A673 (cell line): ENCODE measurements around the gene EIF5A. TPM values are rescaled to one million over a fixed set of nuclear protein-coding genes. Genes with fewer than 3 reads are reported as not detected.

Source experiments
- BruUV-seq: library from RNA; stranded (reverse); fragments of 400-500 nt; replicated peaks from 2 replicates; lab custom pipeline; 2021; lab: Mats Ljungman, UMichigan
- CTCF ChIA-PET: fragments of 300-600 bp; sonication (Branson Sonifier 250); formaldehyde crosslinking; loops from one replicate; lab custom pipeline; 2022; ENCODE audit warnings: antibody characterized with exemption; lab: Charles Lee
- POLR2A ChIA-PET: fragments of 300-600 bp; sonication (Branson Sonifier 250); formaldehyde crosslinking; loops from one replicate; lab custom pipeline; 2022; ENCODE audit warnings: antibody characterized with exemption; ENCODE audit not compliant: low non-redundant PET; lab: Charles Lee
- DNase-seq: peaks from one replicate; pipeline ENCODE4 v3.0.0-alpha.2; 2015; ENCODE audit warnings: low spot score
- H3K27ac ChIP-seq: fragments of 200-600 bp; sonication (generic); 2 replicates; pipeline ENCODE4 v1.5.1; 2016; ENCODE audit warnings: mixed run types, low read depth, mild to moderate bottlenecking, mixed read lengths, antibody characterized with exemption, low read length; ENCODE audit not compliant: poor library complexity, severe bottlenecking
- H3K27me3 ChIP-seq: fragments of 200-600 bp; sonication (generic); replicated peaks from 2 replicates; pipeline ENCODE4 v1.6.1; 2017; ENCODE audit warnings: mixed run types, low read depth, mild to moderate bottlenecking, mixed read lengths, antibody characterized with exemption, low read length; ENCODE audit not compliant: insufficient read depth, poor library complexity
- H3K36me3 ChIP-seq: fragments of 200-600 bp; sonication (generic); 2 replicates; pipeline ENCODE4 v1.6.1; 2016; ENCODE audit warnings: mixed run types, mild to moderate bottlenecking, mixed read lengths, antibody characterized with exemption, low read length; ENCODE audit not compliant: insufficient read depth, poor library complexity, severe bottlenecking
- H3K4me1 ChIP-seq: fragments of 200-600 bp; sonication (generic); 2 replicates; pipeline ENCODE4 v1.6.1; 2017; ENCODE audit warnings: mixed run types, mild to moderate bottlenecking, mixed read lengths, antibody characterized with exemption, low read length; ENCODE audit not compliant: insufficient read depth, poor library complexity, severe bottlenecking
- H3K4me3 ChIP-seq: fragments of 200-600 bp; sonication (generic); 2 replicates; pipeline ENCODE4 v1.5.1; 2016; ENCODE audit warnings: low read depth, mixed run types, mild to moderate bottlenecking, mixed read lengths, low read length; ENCODE audit not compliant: poor library complexity, severe bottlenecking
- H3K9me3 ChIP-seq: fragments of 200-600 bp; sonication (generic); 2 replicates; pipeline ENCODE4 v1.6.1; 2016; ENCODE audit warnings: mixed run types, low read depth, mild to moderate bottlenecking, mixed read lengths, antibody characterized with exemption, low read length; ENCODE audit not compliant: poor library complexity, severe bottlenecking
- EZH2 ChIP-seq: fragments of 200-600 bp; sonication (generic); IDR thresholded peaks from 2 replicates; pipeline ENCODE4 v1.6.1; 2017; ENCODE audit warnings: borderline replicate concordance, low read depth, mild to moderate bottlenecking, mixed read lengths, antibody characterized with exemption, low read length; ENCODE audit not compliant: poor library complexity, severe bottlenecking
- intact Hi-C: fragments of 100-400 bp; cut with micrococcal nuclease; formaldehyde crosslinking; loops from one replicate; pipeline ENCODE4 v1.10.0; 2022; ENCODE audit not compliant: unreplicated experiment
- total RNA-seq: library from RNA; stranded (reverse); gene quantifications from 2 replicates; pipeline ENCODE4 v1.2.3, GENCODE V29; 2021
- TF ChIP-seq, protein P1 (sequence below): fragments of 300-800, 200-600 bp; sonication (generic); conservative IDR thresholded peaks from 2 replicates; pipeline ENCODE4 v1.5.1; 2017; ENCODE audit warnings: low read depth, mild to moderate bottlenecking, antibody characterized with exemption, low read length, moderate library complexity, mixed read lengths

The EIF5A gene
- total RNA-seq, 1 experiment from 2014 or later, result 1,128 TPM

DNA sequence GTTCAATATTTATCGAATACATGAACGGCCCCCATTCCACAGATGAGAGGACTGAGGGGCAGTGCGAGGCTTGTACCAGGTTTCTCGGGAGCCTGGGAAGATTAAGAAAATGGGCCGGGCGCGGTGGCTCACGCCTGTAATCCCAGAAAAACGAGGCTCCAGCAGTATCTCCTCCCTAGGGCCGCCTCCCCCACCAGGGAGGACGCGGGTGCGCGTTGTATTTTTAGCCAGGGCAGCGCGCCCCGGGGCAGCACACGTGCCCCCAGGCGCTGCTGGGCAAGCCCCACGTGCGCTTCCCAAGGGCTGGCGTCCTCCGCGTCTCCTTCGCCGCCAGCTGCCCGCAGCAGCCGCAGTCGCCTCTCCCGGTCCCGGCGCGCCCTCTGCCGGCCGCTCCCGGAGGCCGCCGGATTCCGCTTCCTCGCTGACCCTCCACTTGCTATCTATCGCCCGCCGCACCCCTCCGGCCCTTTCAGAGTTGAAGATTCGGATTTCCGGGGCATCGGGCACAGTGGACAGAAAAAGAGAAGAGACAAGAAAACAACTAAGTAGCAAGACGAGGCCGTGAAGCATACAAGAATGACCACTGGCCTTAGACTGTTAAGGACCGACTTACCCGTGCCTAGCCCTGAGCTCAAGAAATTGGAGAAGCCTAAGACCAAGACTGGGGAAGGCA, 11.1 kb upstream of the EIF5A start:
- intact Hi-C loops, result loop anchor here (1.0 to 5.0 kb wide), 3 partner anchors 15 to 250 kb away; partner anchors contain the start of gene SLC2A4
- POLR2A ChIA-PET, result interaction anchor here (0.6 kb wide), 2 partner anchors 158 to 184 kb away, joined by 3 to 4 read pairs; no protein-coding TSS in a partner anchor
- peak overlapping the region; percentile 24 for H3K4me3 ChIP-seq
- no peak overlapping the region for H3K27ac ChIP-seq
- CTCF ChIA-PET, result interaction anchor here (0.8 to 2.0 kb wide), 8 partner anchors 12 to 250 kb away, joined by 3 to 30 read pairs (median 6); partner anchors contain the start of genes DVL2, NEURL4 and SLC2A4
- no peaks in the 10 kb centered on the region for H3K9me3 ChIP-seq
- no TSS peak for BruUV-seq
- TF ChIP-seq EZH2, result no peak
- TF ChIP-seq, protein P1, sequence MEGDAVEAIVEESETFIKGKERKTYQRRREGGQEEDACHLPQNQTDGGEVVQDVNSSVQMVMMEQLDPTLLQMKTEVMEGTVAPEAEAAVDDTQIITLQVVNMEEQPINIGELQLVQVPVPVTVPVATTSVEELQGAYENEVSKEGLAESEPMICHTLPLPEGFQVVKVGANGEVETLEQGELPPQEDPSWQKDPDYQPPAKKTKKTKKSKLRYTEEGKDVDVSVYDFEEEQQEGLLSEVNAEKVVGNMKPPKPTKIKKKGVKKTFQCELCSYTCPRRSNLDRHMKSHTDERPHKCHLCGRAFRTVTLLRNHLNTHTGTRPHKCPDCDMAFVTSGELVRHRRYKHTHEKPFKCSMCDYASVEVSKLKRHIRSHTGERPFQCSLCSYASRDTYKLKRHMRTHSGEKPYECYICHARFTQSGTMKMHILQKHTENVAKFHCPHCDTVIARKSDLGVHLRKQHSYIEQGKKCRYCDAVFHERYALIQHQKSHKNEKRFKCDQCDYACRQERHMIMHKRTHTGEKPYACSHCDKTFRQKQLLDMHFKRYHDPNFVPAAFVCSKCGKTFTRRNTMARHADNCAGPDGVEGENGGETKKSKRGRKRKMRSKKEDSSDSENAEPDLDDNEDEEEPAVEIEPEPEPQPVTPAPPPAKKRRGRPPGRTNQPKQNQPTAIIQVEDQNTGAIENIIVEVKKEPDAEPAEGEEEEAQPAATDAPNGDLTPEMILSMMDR, result peak; percentile 94
- no peaks in the 10 kb centered on the region for H3K36me3 ChIP-seq
- peaks cover 22% of the 10 kb centered on the region for H3K4me1 ChIP-seq
- no peaks in the 10 kb centered on the region for H3K27me3 ChIP-seq
- peak; percentile 85 for DNase-seq

DNA sequence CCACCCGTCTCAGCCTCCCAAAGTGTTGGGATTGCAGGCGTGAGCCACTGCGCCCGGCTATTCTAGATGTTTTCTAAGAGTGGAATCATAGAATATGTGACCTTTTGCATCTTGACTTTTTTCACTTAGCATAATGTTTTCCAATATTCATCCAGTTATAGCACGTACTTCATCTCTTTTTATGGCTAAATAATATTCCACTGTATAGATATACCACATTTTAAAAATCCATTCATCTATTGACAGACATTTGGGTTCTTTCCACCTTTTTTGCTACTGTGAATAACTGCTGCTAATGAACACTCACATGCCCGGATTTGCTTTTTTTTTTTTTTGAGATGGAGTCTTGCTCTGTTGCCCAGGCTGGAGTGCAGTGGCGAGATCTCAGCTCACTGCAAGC, 3.2 kb upstream of the EIF5A start:
- H3K27me3 ChIP-seq, result no peaks in the 10 kb centered on the region
- DNase-seq, result no peak
- ChIA-PET POLR2A (interaction anchor here (0.7 kb wide), 1 partner anchor 61 kb away, joined by 10 read pairs; no protein-coding TSS in a partner anchor), CTCF (no interaction called here)
- no peak overlapping the region for H3K27ac ChIP-seq
- H3K36me3 ChIP-seq, result peaks cover under 1% of the 10 kb centered on the region
- no peak overlapping the region for H3K4me3 ChIP-seq
- no peaks in the 10 kb centered on the region for H3K9me3 ChIP-seq
- BruUV-seq, result no TSS peak
- H3K4me1 ChIP-seq, result peaks cover 3% of the 10 kb centered on the region
- no peak for TF ChIP-seq EZH2
- TF ChIP-seq, protein P1, result no peak
- intact Hi-C loops, result no loop called here

DNA sequence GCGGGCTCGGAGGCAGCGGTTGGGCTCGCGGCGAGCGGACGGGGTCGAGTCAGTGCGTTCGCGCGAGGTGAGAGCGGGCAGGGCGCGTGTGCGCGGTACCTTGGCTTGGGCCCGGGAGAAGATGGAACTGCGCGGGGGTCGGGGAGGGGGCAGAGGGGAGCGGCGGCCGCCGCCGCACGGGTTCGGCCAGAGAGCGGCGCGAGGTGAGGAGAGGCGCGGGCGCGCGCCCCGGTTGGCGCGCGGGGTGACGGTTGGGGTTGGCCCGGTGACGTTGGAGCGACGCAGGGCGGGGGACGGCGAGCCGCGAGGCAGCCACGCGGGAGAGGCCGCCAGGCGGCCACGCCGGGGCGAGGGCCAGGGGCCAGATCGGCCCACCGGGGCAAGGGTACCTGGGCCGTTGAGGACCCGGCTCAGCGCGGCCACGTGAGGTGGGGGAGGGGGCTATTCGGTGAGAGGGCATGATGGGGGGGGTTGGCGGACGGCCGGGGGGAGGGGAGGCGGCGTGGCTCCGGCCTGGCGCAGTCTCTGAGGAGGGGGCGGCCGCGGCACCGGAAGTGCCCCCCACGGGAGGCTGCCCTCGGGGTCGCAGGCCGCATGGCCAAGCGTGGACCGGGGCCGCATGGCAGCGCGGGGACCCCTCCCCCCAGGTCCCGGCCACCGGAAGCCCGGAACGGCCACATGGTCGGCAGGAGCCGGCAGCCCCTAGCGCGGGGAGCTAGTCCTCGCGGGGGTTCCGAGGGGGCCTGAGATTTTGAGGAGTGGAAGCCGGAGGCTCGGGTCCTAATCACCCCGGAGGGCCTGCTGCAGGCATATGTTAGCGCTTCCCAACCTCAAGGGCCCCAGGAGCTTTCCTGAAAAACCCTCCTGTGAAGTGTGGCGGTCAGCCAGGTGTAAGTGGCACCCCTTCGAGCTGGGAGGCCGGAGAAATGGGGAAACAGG, 527 bp downstream of the EIF5A start:
- Histone ChIP-seq H3K4me1 (peaks cover 19% of the 10 kb centered on the region), H3K27ac (peak overlapping the region; percentile 99), H3K9me3 (no peaks in the 10 kb centered on the region), H3K27me3 (no peaks in the 10 kb centered on the region), H3K4me3 (peak overlapping the region; percentile 94), H3K36me3 (peaks cover 37% of the 10 kb centered on the region)
- CTCF ChIA-PET, result no interaction called here
- TF ChIP-seq, protein P1, result no peak
- TF ChIP-seq EZH2, result no peak
- DNase-seq, result peak; percentile 42
- BruUV-seq, result no TSS peak
- intact Hi-C loops, result loop anchor here (5.0 kb wide), 1 partner anchor 56 kb away; the partner anchor contains the start of genes CTDNEP1 and ELP5
- POLR2A ChIA-PET, result no interaction called here
